GM12878 (cell line): ENCODE measurements around the gene CASP3. TPM values are rescaled to one million over a fixed set of nuclear protein-coding genes. Genes with fewer than 3 reads are reported as not detected.
A peak's percentile ranks its signal among the peaks of the same experiment; 100 is the strongest.

Experiments
- ATAC-seq: fragments of 200-7000 bp; cut with Tn5 transposase; 3 replicates; pipeline ENCODE4 v1.9.1; 2020; ENCODE audit warnings: mild to moderate bottlenecking, moderate library complexity
- BruUV-seq: library from RNA; stranded (reverse); fragments of 400-500 nt; replicated peaks from 2 replicates; lab custom pipeline; 2021; lab: Mats Ljungman, UMichigan
- CTCF ChIA-PET: fragments of 300-600 bp; sonication (Branson Sonifier 250); formaldehyde crosslinking; extraction: SDS; loops from one replicate; lab custom pipeline; 2021; ENCODE audit warnings: inconsistent platforms; lab: Yijun Ruan, JAX
- POLR2A ChIA-PET: fragments of 350-600 bp; formaldehyde crosslinking; extraction: SDS; loops from one replicate; lab custom pipeline; 2021; ENCODE audit warnings: inconsistent platforms; lab: Charles Lee
- RAD21 ChIA-PET: fragments of 300-600 bp; sonication (Branson Sonifier 250); formaldehyde crosslinking; loops from one replicate; lab custom pipeline; 2023; ENCODE audit warnings: antibody characterized with exemption; ENCODE audit not compliant: unreplicated experiment; lab: Charles Lee
- SMC1A ChIA-PET: fragments of 300-600 bp; sonication (Branson Sonifier 250); formaldehyde crosslinking; loops from one replicate; lab custom pipeline; 2023; ENCODE audit not compliant: unreplicated experiment, uncharacterized antibody; lab: Charles Lee
- DNase-seq: peaks from one replicate; pipeline ENCODE4 v3.0.0-alpha.2; 2011; ENCODE audit warnings: low read depth, low spot score
- FAIRE-seq: peaks from 3 replicates; lab custom pipeline; 2011; peaks lifted over from hg19 to GRCh38; lab: Jason Lieb, UNC
- H2AFZ ChIP-seq: 2 replicates; pipeline ENCODE4 v1.6.0; 2011; ENCODE audit warnings: low read depth, low read length, control low read depth; ENCODE audit not compliant: control insufficient read depth
- H3K27ac ChIP-seq: 2 replicates; pipeline ENCODE4 v1.5.1; 2011; ENCODE audit warnings: control low read depth; ENCODE audit not compliant: control insufficient read depth, insufficient read depth
- H3K27me3 ChIP-seq, 2 experiments: replicated peaks in 1 of 2; 2 replicates each; pipeline versions ENCODE4 v1.6.0 to v1.6.1; 2011; ENCODE audit warnings: low read length in 1 of 2; ENCODE audit not compliant: control insufficient read depth in 2 of 2, insufficient read depth in 2 of 2
- H3K36me3 ChIP-seq, 2 experiments: 2 replicates each; pipeline ENCODE4 v1.5.1; 2011; ENCODE audit warnings: low read length in 1 of 2; ENCODE audit not compliant: control insufficient read depth in 2 of 2, insufficient read depth in 2 of 2
- H3K4me1 ChIP-seq: 2 replicates; pipeline ENCODE4 v1.6.1; 2011; ENCODE audit warnings: mild to moderate bottlenecking, low read length, moderate library complexity, mixed read lengths; ENCODE audit not compliant: control insufficient read depth, insufficient read depth
- H3K4me2 ChIP-seq: 2 replicates; pipeline ENCODE4 v1.6.0; 2011; ENCODE audit warnings: control low read depth; ENCODE audit not compliant: control insufficient read depth, insufficient read depth
- H3K4me3 ChIP-seq: fragments of 200-600 bp; sonication (generic); 2 replicates; pipeline ENCODE4 v1.5.1; 2016
- H3K79me2 ChIP-seq: 2 replicates; pipeline ENCODE4 v1.6.0; 2011; ENCODE audit warnings: low read length; ENCODE audit not compliant: control insufficient read depth, insufficient read depth
- H3K9ac ChIP-seq: 2 replicates; pipeline ENCODE4 v1.8.0; 2011; ENCODE audit warnings: low read length, control low read depth, mixed read lengths; ENCODE audit not compliant: control insufficient read depth, insufficient read depth
- H3K9me3 ChIP-seq: replicated peaks from 3 replicates; pipeline ENCODE4 v1.5.1; 2011; ENCODE audit warnings: mild to moderate bottlenecking, low read length; ENCODE audit not compliant: control insufficient read depth, insufficient read depth
- H4K20me1 ChIP-seq: 2 replicates; pipeline ENCODE4 v1.6.0; 2011; ENCODE audit not compliant: control insufficient read depth, insufficient read depth
- KLF5 ChIP-seq: fragments of 450-650 bp; IDR thresholded peaks from 2 replicates; pipeline ENCODE4 v1.6.1; 2014; ENCODE audit warnings: mild to moderate bottlenecking; ENCODE audit not compliant: partially characterized antibody
- POLR2A ChIP-seq: IDR thresholded peaks from 2 replicates; pipeline ENCODE4 v1.6.1; 2011; ENCODE audit warnings: low read depth, mild to moderate bottlenecking, low read length
- POU2F2 ChIP-seq: IDR thresholded peaks from 3 replicates; pipeline ENCODE4 v1.6.1; 2011; ENCODE audit warnings: low read depth, mild to moderate bottlenecking, low read length, borderline replicate concordance
- RAD21 ChIP-seq: IDR thresholded peaks from 2 replicates; pipeline ENCODE4 v1.6.1; 2011; ENCODE audit warnings: mild to moderate bottlenecking, low read depth, low read length, moderate library complexity; ENCODE audit not compliant: insufficient read depth
- RELA ChIP-seq: fragments of 450-650 bp; IDR thresholded peaks from 2 replicates; pipeline ENCODE4 v1.8.0; 2014; ENCODE audit warnings: borderline replicate concordance; ENCODE audit not compliant: partially characterized antibody
- SPI1 ChIP-seq: IDR thresholded peaks from 2 replicates; pipeline ENCODE4 v1.6.1; 2011; ENCODE audit warnings: low read depth, mild to moderate bottlenecking, low read length, moderate library complexity, borderline replicate concordance; ENCODE audit not compliant: insufficient read depth
- WGBS: methylation state at CpG from one replicate; pipeline ENCODE4 v1.1.6; 2016; ENCODE audit warnings: low lambda C conversion rate; ENCODE audit not compliant: insufficient replicate concordance, insufficient coverage; ENCODE audit errors: missing lambda C conversion rate; 5-methylcytosine and 5-hydroxymethylcytosine counted together
- in situ Hi-C: fragments of 300-500 bp; cut with MboI; formaldehyde crosslinking; loops from 9 replicates; pipeline ENCODE4 v1.14.3; 2018; ENCODE audit warnings: mixed read lengths
- intact Hi-C: fragments of 100-400 bp; cut with micrococcal nuclease; formaldehyde crosslinking; loops from one replicate; pipeline ENCODE4 v1.14.2; 2022; ENCODE audit not compliant: unreplicated experiment
- polyA plus RNA-seq, 11 experiments: library from polyadenylated mRNA; depleted of rRNA in 4 of 11; unstranded in 6 of 11; stranded (reverse) in 5 of 11; fragments of >200 nt; fragmentation: Nextera tagmentation in 4 of 11; fragmentation: Illumina TruSeq in 1 of 11; extraction: Ambion mirVana in 4 of 11; extraction: Trizol in 1 of 11; gene quantifications; 1 replicate in 1 of 11; 2 replicates in 10 of 11; pipeline versions ENCODE4 v1.2.1 to v1.2.3, GENCODE V29; 2011 to 2016; ENCODE audit warnings: inconsistent platforms in 2 of 11, missing spikeins in 2 of 11, low read depth in 1 of 11
- total RNA-seq, 4 experiments: library from RNA; depleted of rRNA in 3 of 4; stranded (reverse); fragments of >200 nt in 3 of 4; fragmentation: Illumina TruSeq in 1 of 4; extraction: Trizol in 1 of 4; gene quantifications; 2 replicates each; pipeline versions ENCODE4 v1.2.1 to v1.2.3, GENCODE V29; 2013 to 2021
- TF ChIP-seq, protein P1 (sequence below): IDR thresholded peaks from 2 replicates; pipeline ENCODE4 v1.6.1; 2011; ENCODE audit warnings: borderline replicate concordance, low read depth, mild to moderate bottlenecking, moderate library complexity, low read length; ENCODE audit not compliant: insufficient read depth, poor library complexity, severe bottlenecking
- TF ChIP-seq, protein P2 (sequence below): fragments of 450-650 bp; IDR thresholded peaks from 2 replicates; pipeline ENCODE4 v1.6.1; 2014; ENCODE audit warnings: mild to moderate bottlenecking
- TF ChIP-seq, protein P3 (sequence below): fragments of 450-650 bp; IDR thresholded peaks from 2 replicates; pipeline ENCODE4 v1.6.1; 2017; ENCODE audit warnings: borderline replicate concordance
- TF ChIP-seq, protein P4 (sequence below): fragments of 450-650 bp; IDR thresholded peaks from 2 replicates; pipeline ENCODE4 v1.6.1; 2016; ENCODE audit warnings: mild to moderate bottlenecking

CASP3 gene
- total and polyA plus RNA-seq, 10 of the 15 experiments (the other 5 are each of a cell fraction or from before 2014, with no cell fraction given): 50.0 to 194 (median 74.4) TPM

DNA sequence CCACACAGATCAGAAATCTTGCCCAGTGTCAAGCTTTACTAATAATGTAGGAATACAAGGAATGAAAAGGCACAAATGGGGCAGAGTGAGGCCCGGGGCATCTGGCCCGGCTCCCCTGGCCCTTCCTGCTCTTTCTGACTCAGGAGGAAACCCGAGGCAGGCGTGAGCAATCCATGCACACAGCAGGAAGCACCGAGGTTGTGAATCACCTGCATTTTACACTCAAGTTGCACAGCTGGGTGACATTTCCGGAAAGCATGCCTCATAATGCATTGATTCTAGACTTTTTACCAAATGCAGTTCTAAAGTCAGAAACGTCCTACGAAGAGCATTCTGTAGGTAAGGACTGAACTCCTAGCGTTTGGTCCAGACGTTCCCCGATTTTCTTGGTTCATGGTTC lies 39.2 kb upstream of the CASP3 start:
- POLR2A ChIA-PET: interaction anchor here (0.6 kb wide), 1 partner anchor 185 kb away, joined by 3 read pairs; no protein-coding TSS in a partner anchor
- in situ Hi-C loops: no loop called here
- BruUV-seq: no TSS peak
- Histone ChIP-seq H3K4me1 (no peaks in the 10 kb centered on the region), H3K9ac (no peak overlapping the region), H3K4me3 (no peak overlapping the region), H4K20me1 (no peaks in the 10 kb centered on the region), H3K36me3 (peaks cover 0 to 2% of the 10 kb centered on the region in 2 experiments; a peak in 1 of 4 replicates), H3K27ac (no peak overlapping the region), H3K4me2 (no peak overlapping the region), H2AFZ (no peak overlapping the region), H3K9me3 (no peaks in the 10 kb centered on the region), H3K27me3 (no peaks in the 10 kb centered on the region), H3K79me2 (no peaks in the 10 kb centered on the region)
- SMC1A ChIA-PET: no interaction called here
- CTCF ChIA-PET: no interaction called here
- ATAC-seq (no peak), DNase-seq (no peak), FAIRE-seq (no peak)
- no peak for TF ChIP-seq RAD21
- no peak for TF ChIP-seq POU2F2
- TF ChIP-seq, protein P1, sequence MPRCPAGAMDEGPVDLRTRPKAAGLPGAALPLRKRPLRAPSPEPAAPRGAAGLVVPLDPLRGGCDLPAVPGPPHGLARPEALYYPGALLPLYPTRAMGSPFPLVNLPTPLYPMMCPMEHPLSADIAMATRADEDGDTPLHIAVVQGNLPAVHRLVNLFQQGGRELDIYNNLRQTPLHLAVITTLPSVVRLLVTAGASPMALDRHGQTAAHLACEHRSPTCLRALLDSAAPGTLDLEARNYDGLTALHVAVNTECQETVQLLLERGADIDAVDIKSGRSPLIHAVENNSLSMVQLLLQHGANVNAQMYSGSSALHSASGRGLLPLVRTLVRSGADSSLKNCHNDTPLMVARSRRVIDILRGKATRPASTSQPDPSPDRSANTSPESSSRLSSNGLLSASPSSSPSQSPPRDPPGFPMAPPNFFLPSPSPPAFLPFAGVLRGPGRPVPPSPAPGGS: peak; percentile 71
- RAD21 ChIA-PET: interaction anchor here (0.6 kb wide), 1 partner anchor 407 kb away, joined by 3 read pairs; no protein-coding TSS in a partner anchor
- intact Hi-C loops: no loop called here
- 48% methylated on average over 11 of the region's 11 CpGs for WGBS

DNA sequence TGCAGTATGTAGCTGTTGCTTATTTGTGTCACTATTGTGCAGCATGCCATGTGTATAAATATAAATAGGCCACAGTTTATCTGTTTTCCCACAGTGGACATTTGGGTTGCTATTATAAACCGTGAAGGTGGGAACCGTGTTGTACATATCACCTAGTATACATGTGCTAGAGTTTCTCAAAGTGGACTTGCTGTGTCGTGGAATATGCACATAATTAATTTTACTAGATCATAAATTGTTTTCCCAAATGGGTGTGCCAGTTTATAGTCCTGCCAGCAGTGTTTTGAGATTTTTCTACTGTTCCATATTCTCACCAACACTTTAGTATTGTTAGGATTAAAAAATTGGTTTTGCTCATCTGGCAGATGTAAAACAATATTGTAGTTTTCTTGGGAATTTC lies 38.8 kb upstream of the CASP3 start:
- no TSS peak for BruUV-seq
- no peaks in the 10 kb centered on the region for H3K9me3 ChIP-seq
- SMC1A ChIA-PET: no interaction called here
- no peak overlapping the region for H3K4me3 ChIP-seq
- no peaks in the 10 kb centered on the region for H4K20me1 ChIP-seq
- intact Hi-C loops (no loop called here), in situ Hi-C loops (no loop called here)
- 60% methylated on average over 3 of the region's 3 CpGs for WGBS
- peaks cover 0 to 2% of the 10 kb centered on the region in 2 experiments; a peak in 1 of 4 replicates for H3K36me3 ChIP-seq
- H3K27me3 ChIP-seq: no peaks in the 10 kb centered on the region
- no peak overlapping the region for H3K27ac ChIP-seq
- FAIRE-seq (no peak), DNase-seq (no peak), ATAC-seq (no peak)
- no peaks in the 10 kb centered on the region for H3K4me1 ChIP-seq
- no peaks in the 10 kb centered on the region for H3K79me2 ChIP-seq
- no peak overlapping the region for H3K4me2 ChIP-seq
- CTCF ChIA-PET: no interaction called here
- H3K9ac ChIP-seq: no peak overlapping the region
- RAD21 ChIA-PET: no interaction called here
- POLR2A ChIA-PET: interaction anchor here (0.6 kb wide), 1 partner anchor 184 kb away, joined by 3 read pairs; no protein-coding TSS in a partner anchor
- H2AFZ ChIP-seq: no peak overlapping the region
- TF ChIP-seq KLF5 (no peak), POLR2A (no peak), SPI1 (no peak), RELA (no peak)
- TF ChIP-seq, protein P2, sequence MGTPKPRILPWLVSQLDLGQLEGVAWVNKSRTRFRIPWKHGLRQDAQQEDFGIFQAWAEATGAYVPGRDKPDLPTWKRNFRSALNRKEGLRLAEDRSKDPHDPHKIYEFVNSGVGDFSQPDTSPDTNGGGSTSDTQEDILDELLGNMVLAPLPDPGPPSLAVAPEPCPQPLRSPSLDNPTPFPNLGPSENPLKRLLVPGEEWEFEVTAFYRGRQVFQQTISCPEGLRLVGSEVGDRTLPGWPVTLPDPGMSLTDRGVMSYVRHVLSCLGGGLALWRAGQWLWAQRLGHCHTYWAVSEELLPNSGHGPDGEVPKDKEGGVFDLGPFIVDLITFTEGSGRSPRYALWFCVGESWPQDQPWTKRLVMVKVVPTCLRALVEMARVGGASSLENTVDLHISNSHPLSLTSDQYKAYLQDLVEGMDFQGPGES: no peak
- TF ChIP-seq, protein P3, sequence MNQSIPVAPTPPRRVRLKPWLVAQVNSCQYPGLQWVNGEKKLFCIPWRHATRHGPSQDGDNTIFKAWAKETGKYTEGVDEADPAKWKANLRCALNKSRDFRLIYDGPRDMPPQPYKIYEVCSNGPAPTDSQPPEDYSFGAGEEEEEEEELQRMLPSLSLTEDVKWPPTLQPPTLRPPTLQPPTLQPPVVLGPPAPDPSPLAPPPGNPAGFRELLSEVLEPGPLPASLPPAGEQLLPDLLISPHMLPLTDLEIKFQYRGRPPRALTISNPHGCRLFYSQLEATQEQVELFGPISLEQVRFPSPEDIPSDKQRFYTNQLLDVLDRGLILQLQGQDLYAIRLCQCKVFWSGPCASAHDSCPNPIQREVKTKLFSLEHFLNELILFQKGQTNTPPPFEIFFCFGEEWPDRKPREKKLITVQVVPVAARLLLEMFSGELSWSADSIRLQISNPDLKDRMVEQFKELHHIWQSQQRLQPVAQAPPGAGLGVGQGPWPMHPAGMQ: no peak
- TF ChIP-seq, protein P4, sequence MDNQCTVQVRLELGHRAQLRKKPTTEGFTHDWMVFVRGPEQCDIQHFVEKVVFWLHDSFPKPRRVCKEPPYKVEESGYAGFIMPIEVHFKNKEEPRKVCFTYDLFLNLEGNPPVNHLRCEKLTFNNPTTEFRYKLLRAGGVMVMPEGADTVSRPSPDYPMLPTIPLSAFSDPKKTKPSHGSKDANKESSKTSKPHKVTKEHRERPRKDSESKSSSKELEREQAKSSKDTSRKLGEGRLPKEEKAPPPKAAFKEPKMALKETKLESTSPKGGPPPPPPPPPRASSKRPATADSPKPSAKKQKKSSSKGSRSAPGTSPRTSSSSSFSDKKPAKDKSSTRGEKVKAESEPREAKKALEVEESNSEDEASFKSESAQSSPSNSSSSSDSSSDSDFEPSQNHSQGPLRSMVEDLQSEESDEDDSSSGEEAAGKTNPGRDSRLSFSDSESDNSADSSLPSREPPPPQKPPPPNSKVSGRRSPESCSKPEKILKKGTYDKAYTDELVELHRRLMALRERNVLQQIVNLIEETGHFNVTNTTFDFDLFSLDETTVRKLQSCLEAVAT: no peak
